ENCODE measurements around the gene NFE2L2.
"Not testable (repeated sequence)": the region's sequence is repeated elsewhere in the genome, so short reads cannot be mapped to it uniquely, and the experiment has no call there.

Gene NFE2L2

DNA sequence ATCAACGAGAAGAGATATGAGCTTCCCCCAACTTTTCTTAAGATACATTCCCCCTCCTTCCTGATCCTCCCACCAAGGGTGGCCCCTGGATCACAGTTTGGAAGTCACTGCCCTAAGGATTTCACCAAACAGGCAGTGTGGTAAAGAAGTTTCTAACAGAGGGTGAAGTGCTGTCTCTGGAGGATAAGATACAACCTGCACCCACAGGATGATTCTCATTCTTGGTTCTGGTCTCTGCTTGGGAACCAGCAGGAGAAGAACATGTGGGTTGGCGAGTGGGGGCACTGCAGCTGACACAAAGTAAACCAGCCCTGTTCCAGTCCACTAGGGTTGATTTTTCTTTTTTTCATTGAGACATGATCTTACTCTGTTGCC, 9.3 kb downstream of the NFE2L2 start:
- DNase-seq: no peak

DNA sequence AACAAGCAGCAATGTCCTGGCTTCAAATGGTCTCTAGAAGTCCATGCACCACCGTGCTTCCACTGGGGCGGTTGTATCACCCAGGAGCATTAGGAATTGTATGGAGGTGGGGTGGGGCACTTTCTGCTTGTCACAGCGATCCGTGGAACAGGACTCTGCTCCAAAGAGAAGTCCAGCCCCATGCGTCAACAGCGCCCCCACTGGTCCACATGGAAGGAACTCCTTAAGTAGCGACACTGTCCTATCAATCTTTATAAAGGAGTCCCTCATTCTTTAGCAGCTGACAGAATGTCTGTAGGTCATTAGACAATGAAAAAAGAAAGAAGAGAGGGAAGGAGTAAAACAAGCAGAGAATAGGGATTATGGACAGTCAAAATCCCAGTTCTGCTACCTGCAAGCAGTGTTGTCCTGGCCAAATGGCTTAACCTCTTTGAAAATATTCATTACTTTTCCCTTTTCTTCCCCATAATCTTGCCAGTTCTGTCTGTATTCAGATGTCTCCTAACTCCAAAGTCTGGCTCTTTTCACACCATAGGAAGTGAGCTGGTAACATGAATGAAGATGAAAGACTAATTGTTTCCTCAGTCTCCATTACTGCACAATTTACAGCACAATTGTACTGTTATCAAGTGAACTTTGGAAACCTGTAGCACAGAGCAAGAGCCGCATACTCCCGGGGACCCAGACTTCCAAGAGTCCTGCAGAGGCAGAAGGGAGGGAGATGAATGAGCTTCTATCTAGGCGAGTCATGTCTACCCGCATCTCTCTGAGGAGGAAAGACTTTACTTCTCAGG, 9.9 kb downstream of the NFE2L2 start:
- DNase-seq: peak; percentile 30

DNA sequence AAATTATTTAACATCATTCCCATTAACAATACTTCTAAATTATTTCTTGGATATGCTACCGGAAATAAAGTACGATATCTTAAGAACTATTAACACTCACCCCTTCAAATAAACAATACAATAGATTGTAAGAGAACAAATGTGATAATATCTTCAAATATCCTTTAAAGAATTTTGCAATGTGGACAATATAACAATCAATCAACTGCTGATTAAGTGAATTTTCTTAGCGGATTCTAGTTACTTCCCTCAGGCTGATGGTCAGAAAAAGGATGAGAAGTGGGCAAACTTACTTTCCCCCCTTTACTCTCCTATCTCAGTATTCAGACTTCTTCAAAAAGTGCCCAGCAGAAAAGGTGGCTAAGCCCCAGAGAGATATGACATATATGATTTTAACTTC, 10.8 kb downstream of the NFE2L2 start:
- DNase-seq: no peak

DNA sequence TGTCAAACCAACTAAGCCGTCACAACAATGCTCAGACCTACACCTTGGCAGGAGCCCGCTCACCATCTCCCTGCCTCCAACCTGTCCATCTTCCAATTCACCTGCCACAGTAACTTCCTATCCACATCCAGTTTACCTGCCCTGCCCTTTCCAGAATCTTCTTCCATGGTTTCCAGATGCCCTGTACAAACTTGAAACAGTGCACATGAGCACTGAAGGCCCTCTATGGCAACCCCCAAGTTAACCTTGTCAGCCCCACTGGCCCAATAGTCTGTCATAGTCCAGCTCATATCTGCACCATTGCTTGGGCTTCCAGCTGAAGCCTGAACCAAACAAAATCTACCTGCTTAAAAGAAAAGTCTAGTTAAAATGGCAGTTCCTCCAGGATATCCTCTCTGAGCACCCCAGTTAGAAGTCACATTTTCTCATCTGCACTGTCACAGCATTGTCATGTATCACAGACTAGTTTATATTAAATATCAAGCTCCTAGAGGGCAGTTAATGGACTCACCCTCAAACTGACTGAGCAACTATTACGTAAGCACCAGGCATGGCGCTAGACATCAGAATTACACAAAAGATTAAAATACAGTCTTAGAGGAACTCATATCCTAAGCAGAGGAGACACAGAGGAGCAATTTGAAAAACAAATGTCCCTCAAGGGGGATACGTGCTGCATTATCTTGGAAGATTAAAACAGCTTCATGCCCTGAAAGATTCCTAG, 11.6 kb downstream of the NFE2L2 start:
- peak; percentile 35 for DNase-seq

DNA sequence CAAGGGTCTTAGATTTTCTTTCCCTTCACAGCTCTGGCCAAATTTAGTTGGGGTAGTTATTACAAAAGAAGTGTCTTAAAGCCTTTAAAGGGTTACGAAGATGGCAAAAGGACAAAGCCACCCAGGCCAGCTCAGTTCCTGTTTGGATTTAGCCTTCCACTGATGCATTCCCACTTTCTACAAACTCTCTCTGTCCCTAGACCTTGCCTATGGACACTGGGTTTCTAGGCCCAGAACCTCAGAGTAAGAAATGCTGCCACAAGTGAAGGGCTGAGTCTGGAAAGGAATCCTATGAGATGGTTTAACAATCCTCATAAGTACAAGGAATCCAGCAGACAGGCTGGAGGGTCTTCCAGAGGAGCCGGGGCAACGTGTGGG, 13.4 kb downstream of the NFE2L2 start:
- no peak for DNase-seq

DNA sequence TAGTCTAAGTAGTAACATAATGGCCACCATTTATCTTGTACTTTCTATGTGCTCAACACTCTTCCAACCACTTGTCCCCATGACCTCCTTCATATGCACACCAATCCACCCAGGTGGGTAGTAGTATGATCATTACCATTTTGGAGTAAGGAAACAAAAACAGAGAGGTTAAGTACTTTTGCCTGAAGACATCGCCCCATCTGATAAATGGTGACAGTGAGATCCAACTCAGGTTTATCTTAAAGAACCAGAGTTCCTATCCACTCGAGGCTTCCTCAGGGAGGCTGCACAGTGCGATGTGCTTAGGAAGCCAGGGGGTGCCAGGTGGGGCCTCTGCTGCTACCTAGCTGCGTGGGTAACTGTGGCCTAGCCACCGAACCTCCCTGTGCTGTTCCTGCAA, 14.1 kb downstream of the NFE2L2 start:
- no peak for DNase-seq

DNA sequence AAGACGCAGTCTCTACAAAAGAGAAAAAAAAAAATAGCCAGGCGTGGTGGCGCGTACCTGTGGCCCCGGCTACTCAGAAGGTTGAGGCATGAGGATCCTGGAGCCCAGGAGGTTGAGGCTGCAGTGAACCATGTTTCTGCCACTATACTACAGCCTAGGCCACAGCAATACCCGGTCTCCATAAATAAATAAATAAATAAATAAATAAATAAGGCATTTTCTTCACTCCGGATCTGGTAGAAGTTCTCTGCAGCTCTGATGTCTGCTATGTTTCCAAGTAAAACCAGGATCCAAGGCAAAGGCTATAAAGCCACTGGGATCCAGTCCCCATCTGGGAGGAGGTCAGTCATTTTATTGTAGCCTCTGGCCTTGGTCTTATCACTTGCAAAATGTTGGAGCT, 15.5 kb downstream of the NFE2L2 start:
- DNase-seq: no peak

DNA sequence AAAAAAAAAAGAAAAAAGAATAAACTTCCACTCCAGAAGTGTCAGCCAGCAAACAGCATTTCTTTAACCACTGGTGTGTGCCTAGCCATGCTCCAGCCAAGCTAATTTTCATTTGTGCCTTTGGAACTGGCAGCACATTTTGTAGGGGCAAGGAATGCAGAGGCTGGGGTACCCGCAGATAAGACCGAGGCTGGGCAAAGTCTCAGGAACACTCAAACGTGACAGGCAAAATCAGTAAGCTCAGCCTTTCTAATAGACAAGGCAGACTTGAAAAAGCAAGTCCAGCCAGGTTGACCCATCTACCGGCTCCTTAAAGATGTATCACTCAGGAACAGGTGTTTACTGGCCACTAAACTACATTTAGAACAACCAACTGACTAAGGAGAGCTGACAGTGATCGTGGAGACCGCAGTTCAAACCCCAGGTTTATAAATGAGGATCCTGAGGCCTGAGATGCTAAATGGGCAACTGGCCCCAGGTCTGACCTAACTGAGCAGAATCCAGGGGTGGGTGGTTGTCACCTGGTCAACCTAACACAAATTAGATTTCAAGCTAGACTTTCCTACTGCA, 16.7 kb downstream of the NFE2L2 start:
- DNase-seq: no peak

DNA sequence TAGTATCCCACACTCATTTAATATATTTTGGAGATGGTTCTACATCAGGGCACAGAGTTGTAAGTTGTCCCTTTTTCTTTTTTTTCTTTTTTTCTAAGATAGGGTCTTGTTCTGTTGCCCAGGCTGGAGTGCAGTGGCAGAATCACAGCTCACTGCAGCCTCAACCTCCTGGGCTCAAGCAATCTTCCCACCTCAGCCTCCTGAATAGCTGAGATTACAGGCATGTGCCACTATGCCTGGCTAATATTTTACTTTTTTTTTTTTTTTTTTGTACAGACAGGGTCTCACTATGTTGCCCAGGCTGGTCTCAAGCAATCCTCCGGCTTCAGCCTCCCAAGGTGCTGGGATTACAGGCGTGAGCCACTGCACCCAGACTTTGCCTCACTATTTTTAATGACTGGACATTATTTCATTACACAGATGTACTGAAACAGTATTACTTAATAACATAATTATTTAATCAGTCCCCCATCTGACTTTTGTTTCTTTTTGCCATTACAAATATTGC, 17.9 kb downstream of the NFE2L2 start:
- not testable (repeated sequence) for DNase-seq

DNA sequence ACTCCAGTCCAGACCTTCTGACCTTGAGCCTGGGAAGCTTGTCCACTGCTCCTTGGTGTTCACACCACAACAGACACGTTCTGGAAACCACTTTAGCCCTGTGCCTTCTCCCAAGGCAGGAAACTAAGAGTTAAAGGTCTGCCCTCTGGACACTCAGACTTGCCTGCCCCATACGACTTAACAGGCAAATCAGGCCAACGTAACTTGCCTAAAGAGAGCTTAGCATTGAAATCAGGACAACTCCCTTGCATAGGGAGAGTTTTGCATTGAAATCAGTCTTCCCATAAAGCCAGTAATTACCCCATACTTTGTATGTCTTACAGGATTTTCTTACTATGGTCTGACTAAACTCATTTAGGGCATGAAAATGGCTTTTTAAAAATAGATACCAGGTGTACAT, 18.5 kb downstream of the NFE2L2 start:
- no peak for DNase-seq

DNA sequence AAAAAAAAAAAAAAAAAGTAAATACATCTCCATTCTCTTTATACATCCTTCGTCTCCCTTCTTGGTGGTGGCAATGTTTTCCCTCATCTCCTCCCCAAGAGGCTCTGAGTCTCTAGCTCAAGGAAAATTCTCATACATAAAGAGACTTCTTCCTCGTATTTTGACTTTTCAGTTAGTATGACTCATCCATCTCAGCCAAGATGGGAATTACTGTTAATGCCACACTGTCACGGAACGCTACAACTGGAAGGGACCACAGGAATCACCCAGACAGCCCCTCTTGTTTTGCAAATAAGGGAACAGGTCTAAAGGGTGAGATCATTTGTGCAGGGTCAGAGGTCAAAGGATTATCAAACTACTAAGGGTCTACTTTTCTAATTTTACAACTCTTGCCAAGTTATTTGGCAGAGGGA, 19.5 kb downstream of the NFE2L2 start:
- DNase-seq: peak; percentile 65

DNA sequence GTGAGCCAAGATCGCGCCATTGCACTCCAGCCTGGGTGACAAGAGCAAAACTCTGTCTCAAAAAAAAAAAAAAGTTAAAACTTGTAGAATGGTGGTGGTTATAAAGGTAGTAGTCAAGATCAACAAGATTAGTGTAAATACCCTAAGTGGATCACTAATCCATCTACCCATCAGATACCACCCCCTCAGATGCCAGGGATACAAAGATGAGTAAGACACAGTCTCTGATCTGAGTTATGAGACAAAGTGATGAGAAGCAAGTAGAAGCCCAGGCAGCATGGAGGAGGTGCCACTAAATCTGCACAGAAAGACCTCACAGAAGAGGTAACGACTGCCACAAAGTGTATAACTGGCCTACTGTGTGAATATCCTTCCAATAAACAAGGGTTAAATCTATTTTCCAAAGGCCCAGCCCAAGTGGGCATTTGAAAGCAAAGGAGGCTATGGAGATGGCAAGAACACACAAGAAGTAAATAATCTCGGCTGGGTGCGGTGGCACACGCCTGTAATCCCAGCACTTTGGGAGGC, 20.2 kb downstream of the NFE2L2 start:
- DNase-seq: no peak

DNA sequence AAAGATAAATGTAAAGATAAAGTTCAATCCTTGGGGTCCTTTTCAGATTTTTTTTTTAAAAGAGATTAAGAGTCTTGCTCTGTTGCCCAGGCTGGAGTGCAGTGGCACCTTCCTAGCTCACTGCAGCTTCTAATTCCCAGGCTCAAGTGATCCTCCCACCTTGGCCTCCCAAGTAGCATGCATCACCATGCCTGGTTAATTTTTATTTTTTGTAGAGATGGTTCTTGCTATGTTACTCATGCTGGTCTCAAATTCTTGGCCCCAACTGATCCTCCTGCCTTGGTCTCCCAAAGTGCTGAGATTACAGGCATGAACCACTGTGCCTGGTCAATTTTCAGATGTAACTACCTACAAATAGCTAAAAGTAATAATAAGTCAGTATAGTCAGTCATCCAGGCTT, 21.1 kb downstream of the NFE2L2 start:
- DNase-seq: no peak

DNA sequence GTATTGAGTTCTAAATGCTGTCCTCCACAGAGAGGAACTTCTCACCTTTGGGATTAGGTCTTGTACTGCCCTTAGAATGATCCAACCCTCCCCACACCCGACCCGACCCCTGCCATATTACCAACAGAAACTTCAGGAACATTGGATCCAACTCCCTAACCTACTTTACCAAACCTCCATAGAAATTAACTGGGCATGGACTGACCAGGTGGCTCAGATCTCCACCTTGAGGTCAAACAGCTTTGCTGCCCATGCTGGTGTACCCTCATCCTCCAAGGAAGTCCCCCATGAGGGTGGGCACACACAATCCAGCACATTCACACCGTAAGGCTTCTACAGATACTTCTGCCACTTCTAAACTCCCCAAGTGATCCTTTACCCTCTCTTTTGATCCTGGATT, 21.5 kb downstream of the NFE2L2 start:
- DNase-seq: no peak

DNA sequence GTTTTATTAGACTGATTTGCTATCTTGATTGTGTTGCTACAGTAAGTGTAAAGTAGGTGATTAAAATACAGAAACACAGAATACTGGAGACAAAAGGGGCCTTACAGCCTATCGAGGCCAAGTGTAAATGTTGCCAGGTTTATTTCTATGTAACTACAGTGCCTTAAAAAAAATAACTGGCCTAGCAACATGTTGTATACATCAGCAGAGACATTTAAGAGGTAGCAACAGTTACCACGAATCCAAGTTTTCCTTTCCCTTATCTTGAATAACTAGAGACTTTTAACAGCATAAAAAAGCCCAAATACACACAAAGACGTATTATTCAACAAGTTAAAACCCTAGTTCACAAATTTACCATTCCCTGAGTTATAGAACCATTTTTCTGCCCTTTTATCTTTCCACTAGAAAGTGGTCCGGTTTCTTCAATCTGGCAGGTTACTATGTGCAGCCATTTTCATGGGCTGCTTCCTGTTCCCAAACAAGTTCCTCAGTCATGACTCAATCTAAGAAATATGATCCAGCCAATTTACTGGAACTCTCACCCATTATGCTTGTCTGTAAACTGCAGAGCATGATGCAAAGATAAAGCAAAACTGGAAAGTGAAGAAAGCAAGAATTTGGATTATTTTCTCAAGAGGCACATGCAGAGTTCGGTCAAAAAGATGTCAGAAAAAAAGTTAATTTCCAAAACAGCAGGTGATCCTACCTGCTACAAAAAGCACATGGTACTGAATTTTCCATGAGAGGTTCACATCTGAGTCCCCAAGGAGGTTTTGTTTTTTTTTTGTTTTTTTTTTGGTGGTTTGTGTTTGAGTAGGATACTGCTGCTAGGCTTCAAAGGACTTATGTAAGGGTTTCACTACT, 22.2 kb downstream of the NFE2L2 start:
- peak; percentile 72 for DNase-seq

DNA sequence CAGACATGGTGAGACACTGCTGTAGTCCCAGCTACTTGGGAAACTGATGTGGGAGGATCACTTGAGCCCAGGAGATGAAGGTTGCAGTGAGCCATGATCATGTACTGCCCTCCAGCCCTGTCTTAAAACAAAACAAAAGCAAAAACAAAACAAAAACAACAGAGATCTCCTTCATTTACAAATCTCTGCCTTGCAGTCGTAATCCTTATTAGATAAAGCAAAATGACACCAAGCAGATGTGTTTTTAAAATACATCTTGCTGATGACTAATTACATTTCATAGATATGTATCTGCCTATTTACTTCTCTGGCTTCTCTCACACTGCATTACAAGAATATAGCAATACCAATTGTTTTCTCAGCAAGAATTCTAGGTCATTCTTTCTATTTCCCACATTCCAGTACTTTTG, 22.8 kb downstream of the NFE2L2 start:
- DNase-seq: peak; percentile 69

DNA sequence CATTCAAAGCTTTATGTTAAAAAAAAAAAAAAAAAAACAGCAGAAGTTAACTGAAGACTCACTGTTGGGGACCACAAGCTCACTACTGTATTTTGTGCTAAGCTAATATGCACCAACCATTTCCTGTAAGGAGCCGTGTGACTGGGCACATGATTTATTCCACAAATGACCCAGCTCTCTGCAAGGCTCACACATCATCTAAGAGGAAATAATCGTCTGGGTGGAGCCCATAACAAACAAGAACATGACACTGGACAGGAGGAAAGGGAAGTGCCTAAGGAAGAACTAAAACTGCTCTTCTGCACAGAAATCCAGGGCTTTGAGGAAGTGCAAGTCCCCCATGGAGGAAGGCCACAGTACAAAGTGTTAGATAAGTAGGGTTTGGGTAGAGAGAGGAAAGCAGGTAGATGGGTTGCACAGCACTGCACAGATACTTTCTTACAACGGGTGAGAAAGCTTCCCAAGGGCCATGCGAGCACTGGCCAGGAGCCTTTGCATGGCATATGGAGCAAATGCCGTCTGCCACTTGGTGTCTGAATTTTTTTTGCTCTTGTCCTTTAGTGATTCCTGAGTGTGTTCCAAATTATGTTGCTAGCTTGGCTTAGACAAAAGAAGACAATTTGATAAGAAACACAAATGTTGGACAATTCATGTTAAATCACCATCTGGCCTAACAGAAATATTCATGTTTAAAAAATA, 24.4 kb downstream of the NFE2L2 start:
- DNase-seq: peak; percentile 96

DNA sequence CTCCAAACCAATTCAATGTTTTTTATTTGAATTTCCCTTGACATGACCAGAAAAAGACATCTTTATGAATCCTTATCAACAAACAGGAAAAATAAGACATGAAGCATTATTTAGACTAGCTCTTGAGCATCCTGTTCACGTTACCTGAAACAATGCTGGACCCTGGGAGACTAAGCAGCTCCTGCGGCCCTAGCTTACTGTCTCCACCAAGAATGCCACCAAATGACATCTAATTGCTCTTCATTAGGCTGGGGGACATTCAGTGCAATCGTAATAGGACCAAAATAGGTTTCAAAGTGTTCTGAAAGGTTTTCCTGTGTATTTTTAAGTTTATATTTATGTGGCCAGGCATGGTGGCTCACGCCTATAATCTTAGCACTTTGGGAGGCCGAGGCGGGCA, 25.5 kb downstream of the NFE2L2 start:
- no peak for DNase-seq

DNA sequence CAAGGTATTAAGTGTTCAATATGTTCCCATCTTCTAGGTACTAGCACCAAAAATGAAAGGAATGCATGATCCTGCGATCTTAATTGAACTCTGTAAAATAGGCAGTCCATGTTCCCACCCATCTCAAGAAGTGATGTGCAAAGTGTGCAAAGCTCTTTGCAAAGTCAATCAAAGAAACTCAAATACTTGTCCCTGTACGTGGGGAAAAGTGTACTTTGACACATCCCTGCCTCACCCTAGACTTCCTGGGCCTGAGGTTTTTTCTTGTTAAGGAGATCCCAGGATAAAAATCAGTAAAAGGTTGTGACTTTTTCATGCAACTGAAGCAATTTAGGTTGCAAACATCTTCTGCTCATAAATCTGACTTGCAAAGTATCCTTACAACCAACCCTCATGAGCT, 26.6 kb downstream of the NFE2L2 start:
- DNase-seq: no peak

DNA sequence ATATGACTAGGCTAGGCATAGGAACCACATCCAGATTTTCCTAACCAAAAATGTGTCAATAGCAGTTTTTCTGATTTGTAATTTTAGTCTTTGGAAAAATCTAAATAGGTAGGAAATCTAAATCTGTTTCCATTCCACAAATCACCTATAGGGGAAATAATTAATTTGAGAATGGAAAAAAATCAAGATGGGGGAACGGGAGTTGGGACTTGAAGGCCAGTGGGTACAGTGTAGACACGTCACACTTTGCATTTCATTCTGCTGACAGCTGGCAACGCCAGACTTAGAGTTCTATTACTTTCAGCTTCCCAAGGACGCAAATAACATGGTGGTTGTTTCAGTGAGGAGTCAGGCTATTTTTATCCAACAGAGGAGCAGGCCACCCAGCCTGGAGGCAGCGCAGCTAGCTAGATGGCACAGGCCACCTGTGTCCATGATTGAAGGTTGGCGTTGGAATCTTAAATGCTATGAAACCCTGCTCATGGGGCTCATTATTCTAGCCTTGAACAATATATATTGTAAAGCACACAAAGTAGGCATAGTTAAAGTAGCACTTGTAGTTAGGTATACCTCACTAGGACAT, 28.6 kb downstream of the NFE2L2 start:
- no peak for DNase-seq

DNA sequence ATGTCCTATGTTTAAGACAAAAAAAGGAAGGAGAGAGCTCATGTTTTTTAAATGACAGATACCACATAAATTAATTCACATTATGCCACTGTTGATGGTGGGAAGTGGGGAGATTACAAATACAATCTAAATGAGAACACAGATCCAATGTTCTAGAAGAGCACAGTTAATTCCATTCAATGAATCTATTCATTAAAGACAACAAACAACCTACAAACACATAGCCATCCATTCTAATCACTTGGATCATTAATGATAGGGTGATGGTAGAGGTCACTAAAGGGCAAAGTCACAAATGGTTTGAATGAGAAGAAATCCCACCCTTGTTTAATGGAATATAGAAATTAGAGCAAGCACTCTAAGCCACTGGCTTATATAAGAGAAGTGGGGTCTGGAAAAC, 30.3 kb downstream of the NFE2L2 start:
- no peak for DNase-seq
